Measurements from ENCODE around the gene INCENP.
A peak's percentile ranks its signal among the peaks of the same experiment; 100 is the strongest.
"Not testable (repeated sequence)": the region's sequence is repeated elsewhere in the genome, so short reads cannot be mapped to it uniquely, and the experiment has no call there.

INCENP gene

DNA sequence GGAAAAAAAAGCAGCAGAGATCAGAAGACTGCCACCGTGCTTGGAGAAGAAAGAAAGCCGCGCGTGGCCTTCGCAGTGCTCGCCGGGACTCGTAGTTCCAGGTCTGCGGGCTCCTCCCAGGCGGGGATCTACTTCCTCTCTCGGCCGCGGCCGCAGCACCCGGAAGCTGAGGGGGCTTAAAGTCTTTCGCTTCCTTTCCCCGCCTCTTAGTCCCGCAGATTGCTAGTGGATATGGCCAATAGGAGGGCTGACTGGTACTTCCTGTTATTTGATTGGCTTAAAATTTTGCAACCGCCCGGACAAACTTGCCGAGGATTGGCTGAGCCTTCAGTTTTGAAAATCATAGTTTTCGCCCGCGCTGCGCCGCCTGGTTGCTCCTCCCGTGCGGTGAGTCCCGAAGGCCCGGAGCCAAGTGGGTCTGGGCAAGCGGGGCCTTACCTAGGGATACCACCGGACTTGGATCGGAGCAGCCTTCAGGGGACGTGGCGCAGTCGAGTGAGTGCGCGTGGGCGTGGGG, at the start of gene INCENP:
TSS of gene INCENP (plus strand) at position 343 of the 517 bp plus-strand sequence. CDS start 4,151 bp downstream, outside the sequence.
- DNase-seq: peak; percentile 99

GRCh38 chr11:62075438-62075837, 48.4 kb upstream of the INCENP start:
- DNase-seq: no peak

- DNase-seq: peak; percentile 13
These were observed 46.7 kb upstream of the INCENP start for GRCh38 chr11:62077132-62077531.

- DNase-seq: peak; percentile 55
These were observed 42.2 kb upstream of the INCENP start for GRCh38 chr11:62081378-62082291.

DNA sequence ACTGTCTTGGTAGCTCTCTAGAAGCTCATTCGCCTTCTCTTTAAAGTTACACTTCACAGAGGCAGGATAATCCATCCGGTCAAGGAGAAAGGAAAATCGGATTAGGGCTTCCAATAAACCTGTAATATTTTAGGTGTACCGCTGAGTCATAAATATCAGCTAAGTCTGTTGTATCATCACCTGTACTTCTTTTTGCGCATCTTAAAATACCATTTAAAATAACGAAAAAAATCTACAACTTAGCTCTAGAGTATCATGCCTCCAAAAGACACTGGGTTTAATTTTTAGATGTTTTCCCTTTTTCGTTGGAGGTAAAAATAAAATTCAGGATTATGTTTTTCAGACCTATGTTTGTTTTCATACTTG, 41.5 kb upstream of the INCENP start:
- DNase-seq: no peak

DNA sequence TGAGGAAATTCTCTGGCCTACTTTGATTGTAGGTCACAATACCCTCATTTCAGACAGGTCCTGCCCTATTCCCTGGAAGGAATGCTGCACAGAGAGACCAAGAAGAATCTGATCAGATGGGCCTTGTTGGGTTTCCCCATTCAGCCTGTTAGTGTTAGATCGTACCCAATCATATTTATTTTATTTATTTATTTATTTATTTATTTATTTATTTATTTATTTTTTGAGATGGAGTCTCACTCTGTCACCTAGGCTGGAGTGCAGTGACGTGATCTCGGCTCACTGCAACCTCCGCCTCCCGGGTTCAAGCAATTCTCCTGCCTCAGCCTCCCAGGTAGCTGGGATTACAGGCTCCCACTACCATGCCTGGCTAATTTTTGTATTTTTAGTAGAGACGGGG, 39.0 kb upstream of the INCENP start:
- DNase-seq: not testable (repeated sequence)

DNA sequence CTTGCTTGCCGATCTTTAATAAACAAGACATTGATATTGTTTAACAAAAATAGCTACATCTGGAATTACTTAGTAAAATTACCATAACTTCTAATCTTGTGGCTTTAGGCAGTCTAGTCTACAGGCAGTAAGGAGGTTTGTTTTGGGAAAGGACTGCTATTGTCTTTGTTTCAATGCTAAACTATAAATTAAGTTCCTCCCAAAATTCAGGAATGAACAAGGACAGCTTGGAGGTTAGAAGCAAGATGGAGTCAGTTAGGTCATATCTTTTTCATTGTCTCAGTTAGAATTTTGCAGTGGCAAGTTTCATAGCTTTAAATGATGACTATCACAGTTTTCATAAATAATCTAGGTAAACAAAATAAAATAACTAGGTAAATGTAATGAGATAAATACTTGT, 36.1 kb upstream of the INCENP start:
- DNase-seq: no peak

DNA sequence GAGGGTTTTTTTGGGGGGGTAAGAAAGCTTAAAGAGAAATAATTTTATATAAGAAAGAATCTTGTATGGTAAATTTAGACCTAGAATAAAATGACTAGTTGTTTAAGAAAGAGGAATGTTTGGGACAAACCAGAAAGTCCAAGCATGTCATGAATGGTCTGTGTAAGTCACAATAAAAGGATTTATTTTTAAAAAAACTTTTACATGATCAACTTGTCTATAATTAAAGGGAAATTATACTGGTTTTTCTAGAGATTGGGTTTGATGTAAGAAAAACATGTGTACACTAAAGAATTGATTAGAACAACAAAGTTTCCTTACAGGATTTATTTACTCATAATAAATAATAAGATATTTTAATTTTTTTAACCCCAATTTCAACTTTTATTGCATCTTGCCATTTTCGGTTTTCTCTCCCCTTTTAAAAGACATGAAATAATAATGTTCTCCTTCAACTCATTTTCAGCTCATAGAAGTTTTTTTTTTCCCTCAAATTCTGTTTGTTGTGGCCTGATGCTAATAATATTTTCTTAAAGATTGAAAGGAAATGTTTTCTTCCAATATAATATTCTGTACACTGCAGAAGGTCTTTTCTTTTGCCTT, 35.4 kb upstream of the INCENP start:
- peak; percentile 15 for DNase-seq

GRCh38 chr11:62103141-62103540, 20.7 kb upstream of the INCENP start:
- DNase-seq: no peak

GRCh38 chr11:62103986-62104385, 19.8 kb upstream of the INCENP start:
- DNase-seq: peak; percentile 20

DNA sequence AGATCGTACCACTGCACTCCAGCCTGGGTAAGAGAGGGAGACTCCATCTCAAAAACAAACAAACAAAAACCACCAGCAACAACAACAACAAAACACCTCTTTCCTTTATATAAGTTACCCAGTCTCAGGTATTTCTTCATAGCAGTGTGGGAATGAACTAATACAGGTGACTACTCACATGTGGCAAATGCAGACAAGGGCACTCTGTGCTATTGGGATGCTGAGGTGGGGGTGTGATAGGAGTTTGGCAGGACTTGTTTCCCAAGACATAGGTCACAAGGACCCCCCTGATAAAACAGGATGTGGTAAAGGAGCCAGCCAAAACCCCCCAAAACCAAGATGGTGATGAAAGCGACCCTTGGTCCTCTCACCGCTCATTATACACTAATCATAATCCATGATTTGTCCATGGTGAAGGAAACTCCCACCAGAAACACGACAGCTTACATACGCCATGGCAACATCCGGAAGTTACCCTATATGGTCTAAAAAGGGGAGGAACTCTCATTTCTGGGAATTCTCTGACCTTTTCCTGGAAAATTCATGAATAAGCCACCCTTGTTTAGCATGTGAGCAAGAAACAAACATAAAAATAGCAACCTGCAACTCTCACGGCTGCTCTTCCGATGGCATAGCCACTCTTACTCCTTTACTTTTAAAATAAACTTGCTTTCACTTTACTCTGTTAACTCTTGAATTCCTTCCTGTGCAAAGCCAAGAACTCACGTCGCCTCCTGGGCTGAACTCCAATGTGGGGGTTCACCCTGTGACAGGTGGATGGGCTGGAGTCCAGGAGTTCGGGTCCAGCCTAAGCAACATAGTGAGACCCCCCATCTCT, 18.8 kb upstream of the INCENP start:
- peak; percentile 44 for DNase-seq

- peak; percentile 24 for DNase-seq
These were observed 18.1 kb upstream of the INCENP start for GRCh38 chr11:62105667-62106191.

DNA sequence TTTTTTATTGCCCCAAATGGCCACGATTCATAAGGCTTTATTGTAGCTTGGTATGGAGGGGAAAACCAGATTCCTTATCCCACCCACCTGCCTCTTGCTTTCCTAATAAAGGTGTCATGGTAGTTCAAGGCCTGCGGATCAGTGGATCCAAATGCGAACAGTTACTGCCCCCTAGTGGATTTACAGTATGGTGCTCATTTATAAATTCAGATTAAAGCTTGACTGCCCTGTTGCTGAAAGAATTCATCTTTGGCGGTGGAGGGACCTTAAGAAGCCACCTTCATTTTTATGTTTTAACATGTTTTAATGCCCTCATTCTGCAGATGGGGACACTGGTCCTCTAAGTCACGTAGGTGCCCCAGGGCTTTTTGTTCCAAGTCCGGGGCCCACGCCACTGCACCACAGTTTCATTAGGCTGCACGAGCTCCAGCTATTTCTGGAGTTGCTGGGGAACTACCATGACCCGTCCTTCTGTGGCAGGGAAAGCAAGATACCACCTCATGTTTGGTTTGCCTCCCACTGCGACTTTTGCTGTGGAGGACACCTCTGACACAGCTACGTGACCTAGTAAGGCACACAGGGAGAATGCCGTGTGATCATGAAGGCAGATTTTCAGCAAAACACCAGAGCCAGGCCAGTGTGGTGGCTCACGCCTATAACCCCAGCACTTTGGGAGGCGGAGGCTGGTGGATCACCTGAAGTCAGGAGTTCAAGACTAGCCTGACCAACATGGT, 15.6 kb upstream of the INCENP start:
- peak; percentile 63 for DNase-seq

DNA sequence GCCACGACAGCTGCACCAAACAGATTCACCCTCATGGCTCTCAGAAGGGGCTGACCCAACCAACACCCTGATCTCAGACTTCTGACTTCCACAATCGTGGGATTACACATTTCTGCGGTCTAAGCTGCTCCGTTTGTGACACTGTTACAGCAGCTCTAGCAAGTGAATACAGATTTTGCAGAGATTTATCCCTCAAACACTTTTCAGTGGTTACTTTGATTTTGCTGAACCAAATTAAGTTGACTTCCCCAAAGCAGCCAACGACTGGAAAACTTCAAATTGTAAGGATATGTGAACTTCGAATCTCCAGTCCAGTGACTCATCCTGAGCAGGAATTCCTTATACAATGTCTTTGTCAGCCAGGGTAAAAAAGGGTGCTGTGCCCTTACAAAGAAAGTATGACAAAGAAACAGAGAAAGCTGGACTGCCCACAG, 14.8 kb upstream of the INCENP start:
- DNase-seq: peak; percentile 61

DNA sequence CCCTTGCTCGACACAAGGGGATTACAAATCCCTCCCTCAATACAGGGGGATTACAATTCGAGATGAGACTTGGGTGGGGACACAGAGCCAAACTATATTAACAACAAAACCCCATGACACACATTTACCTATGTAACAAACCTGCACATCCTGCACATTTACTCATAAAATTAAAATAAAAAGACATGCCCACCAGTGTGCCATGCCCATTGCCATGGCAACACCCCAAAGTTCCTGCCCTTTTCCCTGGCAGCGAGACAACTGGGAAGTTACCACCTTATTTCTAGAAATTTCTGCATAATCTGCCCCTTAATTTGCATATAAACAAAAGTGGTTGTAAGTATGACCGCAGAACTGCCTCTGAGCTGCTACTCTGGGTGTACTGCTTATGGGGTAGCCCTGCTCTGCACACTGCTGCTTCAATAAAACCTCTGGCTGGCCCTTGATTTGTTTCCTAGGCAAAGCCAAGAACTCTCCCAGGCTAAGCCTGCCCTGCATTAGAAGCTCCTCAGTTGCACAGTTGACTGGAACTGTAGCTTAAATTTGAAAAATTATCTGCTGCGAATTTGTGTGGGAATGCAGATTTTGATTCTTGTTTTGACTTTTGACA, 8.6 kb upstream of the INCENP start:
- no peak for DNase-seq

- DNase-seq: no peak
These were observed 7.4 kb upstream of the INCENP start for GRCh38 chr11:62116451-62116850.

DNA sequence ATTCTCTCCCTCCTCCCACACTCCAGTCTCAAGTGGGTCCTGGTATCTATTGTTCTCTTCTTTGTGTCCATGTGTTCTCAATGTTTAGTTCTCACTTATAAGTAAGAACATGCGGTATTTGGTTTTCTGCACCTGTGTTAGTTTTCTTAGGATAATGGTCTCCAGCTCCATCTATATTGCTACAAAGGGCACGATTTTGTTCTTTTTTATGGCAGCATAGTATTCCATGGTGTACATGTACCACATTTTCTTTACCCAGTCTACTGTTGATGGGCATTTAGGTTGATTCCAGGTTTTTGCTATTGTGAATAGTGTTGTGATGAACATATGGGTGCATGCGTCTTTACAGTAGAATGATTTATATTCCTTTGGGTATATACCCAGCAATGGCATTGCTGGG, 4.2 kb upstream of the INCENP start:
- DNase-seq: no peak

DNA sequence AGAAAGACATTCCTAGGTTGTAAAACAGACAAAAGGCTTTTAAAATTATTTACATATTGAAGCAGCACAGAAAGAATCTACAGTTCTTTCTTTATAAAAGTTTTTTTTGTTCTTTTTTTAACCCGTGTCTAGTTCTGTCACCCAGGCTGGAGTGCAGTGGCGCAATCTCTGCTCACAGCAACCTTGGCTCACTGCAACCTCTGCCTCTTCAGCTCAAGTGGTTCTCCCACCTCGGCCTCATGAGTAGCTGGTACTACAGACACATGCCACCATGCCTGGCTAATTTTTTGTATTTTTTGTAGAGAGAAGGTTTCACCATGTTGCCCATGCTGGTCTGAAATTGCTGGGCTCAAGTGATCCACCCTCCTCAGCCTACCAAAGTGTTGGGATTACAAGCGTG, 3.8 kb upstream of the INCENP start:
- DNase-seq: no peak

DNA sequence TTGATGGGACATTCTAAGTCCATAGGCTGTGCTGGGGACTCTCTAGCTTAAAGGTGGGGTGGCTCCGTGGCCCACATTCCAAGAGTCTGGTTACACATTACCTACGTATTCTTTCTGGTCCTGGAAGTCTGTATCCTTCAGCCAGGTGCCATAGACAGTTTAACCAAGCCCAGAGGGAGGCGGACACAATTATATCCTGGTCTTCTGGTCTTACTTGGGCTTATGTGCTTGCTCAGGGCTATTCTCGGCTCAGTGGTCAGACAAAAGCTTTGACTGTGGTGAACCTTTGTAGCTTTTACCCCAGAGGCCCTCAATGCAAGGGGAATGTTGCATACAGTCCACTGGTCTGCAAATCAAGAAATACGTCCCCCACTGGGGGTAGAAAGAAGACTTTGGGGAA, 3.4 kb upstream of the INCENP start:
- DNase-seq: no peak

GRCh38 chr11:62122076-62122475, 1.7 kb upstream of the INCENP start:
- DNase-seq: no peak
